ENCODE measurements around the gene RPL3.

The RPL3 gene

DNA sequence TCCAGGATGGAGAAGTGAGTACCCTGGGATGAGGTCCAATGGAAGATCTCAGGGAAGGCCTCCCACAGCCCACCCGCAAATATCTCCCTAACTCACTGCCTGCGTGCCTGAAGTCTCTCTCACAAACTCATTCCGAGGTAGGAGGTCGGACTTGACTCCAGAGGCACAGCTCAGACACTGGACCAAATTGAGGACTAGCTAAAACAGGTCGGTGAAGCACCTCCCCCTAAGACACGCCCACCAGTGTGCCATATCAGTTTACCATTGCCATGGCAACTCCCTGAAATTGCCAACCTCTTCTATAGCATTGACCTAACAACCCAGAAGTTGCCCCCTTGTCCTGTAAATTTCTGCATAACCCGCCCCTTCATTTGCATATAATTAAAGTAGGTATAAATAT is 17.5 kb downstream of the RPL3 start:
- DNase-seq (ENCODE audit: insufficient read length, low spot score) = no peak
- no peak for FAIRE-seq
- no peak for TF ChIP-seq POLR2AphosphoS5 (IDR thresholded peaks at IDR 0.05; ENCODE audit: low read depth, low read length)
- TF ChIP-seq POLR2A (IDR thresholded peaks at IDR 0.05; ENCODE audit: low read depth, low read length) = no peak
- TF ChIP-seq POU2F2 (IDR thresholded peaks at IDR 0.05; ENCODE audit: low read depth, low read length) = no peak
- TF ChIP-seq PAX5 (IDR thresholded peaks at IDR 0.05; ENCODE audit: insufficient read depth, low read length, severe bottlenecking) = no peak
- no peak for TF ChIP-seq TAF1 (IDR thresholded peaks at IDR 0.05; ENCODE audit: low read depth, low read length)
- TF ChIP-seq SPI1 (IDR thresholded peaks at IDR 0.05; ENCODE audit: low read depth, low read length) = no peak

DNA sequence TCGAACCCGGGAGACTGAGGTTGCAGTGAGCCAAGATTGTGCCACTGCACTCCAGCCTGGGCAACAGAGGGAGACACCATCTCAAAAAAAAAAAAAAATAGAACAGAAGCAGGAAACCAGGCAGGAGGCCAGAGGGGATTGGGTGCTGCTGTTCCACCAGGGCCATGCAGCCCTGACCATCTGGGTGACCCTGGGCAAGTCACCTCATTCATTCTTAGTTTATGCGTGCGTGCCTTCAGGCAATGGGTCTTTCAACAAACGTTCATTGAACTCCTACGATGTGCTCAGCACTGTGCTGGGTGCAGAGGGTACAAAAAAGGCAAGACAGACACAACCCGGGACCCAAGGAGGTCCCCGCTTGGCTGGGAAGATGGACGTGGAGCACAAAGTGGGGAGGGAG is 18.3 kb downstream of the RPL3 start:
- TF ChIP-seq PAX5 (IDR thresholded peaks at IDR 0.05; ENCODE audit: insufficient read depth, low read length, severe bottlenecking) (no peak), SPI1 (IDR thresholded peaks at IDR 0.05; ENCODE audit: low read depth, low read length) (no peak), POLR2AphosphoS5 (IDR thresholded peaks at IDR 0.05; ENCODE audit: low read depth, low read length) (no peak), POLR2A (IDR thresholded peaks at IDR 0.05; ENCODE audit: low read depth, low read length) (no peak), POU2F2 (IDR thresholded peaks at IDR 0.05; ENCODE audit: low read depth, low read length) (no peak)
- FAIRE-seq = no peak
- DNase-seq (ENCODE audit: insufficient read length, low spot score) = no peak

DNA sequence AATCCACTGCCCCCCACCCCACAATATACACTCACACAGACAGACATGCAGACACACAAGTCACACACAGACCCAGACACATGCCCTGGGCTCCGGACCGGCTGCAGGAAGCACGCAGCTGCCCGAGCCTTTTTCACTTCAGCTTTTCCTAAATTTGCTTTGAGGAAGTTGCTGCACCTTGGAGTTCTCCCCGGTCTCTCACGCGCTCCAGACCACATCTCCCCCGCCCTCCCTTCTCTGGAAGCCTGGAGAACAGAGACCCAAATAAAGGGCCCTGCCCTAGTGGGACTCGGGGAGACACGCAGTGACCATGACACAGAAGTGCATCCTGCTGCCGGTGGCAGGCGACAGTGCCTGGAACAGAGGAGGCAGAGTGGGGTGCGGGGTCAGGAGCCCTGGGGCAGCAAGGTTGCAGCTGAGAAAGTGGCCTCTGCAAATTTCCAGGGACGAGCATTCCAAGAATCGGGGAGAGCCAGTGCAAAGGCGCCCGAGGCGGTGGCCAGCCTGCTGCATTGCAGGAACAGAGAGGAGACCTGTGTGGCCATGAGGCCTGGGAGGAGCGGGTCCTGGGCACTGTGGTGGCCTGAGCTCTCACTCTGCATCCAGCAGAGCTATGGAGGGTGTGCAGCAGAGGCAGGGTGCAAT is 19.1 kb downstream of the RPL3 start:
- no peak for TF ChIP-seq POLR2A (IDR thresholded peaks at IDR 0.05; ENCODE audit: low read depth, low read length)
- 0 out of 2 replicates have a peak, but pooled peaks have one; percentile 8 for TF ChIP-seq SPI1 (IDR thresholded peaks at IDR 0.05; ENCODE audit: low read depth, low read length)
- DNase-seq (ENCODE audit: insufficient read length, low spot score) (no peak), FAIRE-seq (peak; percentile 82)

DNA sequence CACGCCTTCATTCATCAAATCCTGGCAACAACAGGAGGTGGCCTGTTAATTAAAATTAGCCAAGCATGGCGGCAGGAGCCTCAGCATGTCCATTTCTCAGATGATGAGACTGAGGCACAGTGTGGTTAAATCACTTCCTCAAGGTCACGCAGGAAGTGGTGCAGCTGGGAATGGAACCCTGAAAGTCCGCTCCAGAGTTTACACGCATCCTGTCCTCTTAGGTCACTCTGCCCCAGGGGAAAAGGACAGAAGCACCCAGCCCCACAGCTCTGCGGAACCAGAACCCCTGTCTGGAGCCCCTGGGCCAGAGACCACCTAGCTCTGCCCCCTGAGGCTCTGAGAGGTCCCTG is 19.6 kb downstream of the RPL3 start:
- no peak for TF ChIP-seq PAX5 (IDR thresholded peaks at IDR 0.05; ENCODE audit: insufficient read depth, low read length, severe bottlenecking)
- peak; percentile 64 for TF ChIP-seq SPI1 (IDR thresholded peaks at IDR 0.05; ENCODE audit: low read depth, low read length)
- TF ChIP-seq POLR2AphosphoS5 (IDR thresholded peaks at IDR 0.05; ENCODE audit: low read depth, low read length) = no peak
- FAIRE-seq = peak; percentile 91
- no peak for DNase-seq (ENCODE audit: insufficient read length, low spot score)

DNA sequence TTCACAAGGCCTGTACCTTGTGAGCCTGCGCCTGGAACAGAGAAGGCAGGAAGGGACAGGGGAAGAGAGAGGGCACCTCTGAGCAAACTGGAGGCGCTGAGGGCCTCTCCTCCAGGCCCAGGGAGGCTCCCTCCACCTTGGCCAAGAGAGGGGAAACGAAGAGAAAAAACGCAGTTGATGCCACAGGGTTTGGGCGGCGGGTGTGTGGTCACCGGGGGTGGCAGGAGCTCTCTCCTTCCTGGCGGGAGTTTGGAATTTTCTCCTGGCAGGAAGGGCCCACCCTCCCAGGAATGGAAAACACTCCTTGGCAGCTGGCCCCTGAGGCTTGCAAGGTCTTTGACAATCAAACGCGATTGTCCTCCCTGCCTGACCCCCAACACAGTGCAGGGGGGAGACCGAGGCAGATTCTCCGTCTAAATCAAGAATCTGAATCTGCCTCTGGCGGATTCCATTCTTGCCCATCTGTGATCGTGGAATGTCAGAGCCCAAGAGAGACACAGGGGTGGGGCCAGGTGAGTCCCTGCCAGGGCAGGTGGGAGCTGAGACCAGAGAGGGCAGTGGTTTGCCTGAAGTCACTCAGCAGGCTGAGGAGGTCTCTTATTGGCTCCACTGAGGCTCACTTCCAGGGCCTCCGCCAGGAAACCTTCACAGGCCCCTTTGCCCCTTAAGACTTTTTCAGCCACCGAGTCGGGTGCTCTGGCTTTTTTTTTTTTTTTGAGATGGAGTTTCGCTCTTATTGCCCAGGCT is 21.0 kb downstream of the RPL3 start:
- DNase-seq (ENCODE audit: insufficient read length, low spot score) (no peak), FAIRE-seq (no peak)
- TF ChIP-seq POU2F2 (IDR thresholded peaks at IDR 0.05; ENCODE audit: low read depth, low read length) = no peak
- TF ChIP-seq TAF1 (IDR thresholded peaks at IDR 0.05; ENCODE audit: low read depth, low read length) = no peak
- TF ChIP-seq POLR2A (IDR thresholded peaks at IDR 0.05; ENCODE audit: low read depth, low read length) = no peak
- no peak for TF ChIP-seq PAX5 (IDR thresholded peaks at IDR 0.05; ENCODE audit: insufficient read depth, low read length, severe bottlenecking)

DNA sequence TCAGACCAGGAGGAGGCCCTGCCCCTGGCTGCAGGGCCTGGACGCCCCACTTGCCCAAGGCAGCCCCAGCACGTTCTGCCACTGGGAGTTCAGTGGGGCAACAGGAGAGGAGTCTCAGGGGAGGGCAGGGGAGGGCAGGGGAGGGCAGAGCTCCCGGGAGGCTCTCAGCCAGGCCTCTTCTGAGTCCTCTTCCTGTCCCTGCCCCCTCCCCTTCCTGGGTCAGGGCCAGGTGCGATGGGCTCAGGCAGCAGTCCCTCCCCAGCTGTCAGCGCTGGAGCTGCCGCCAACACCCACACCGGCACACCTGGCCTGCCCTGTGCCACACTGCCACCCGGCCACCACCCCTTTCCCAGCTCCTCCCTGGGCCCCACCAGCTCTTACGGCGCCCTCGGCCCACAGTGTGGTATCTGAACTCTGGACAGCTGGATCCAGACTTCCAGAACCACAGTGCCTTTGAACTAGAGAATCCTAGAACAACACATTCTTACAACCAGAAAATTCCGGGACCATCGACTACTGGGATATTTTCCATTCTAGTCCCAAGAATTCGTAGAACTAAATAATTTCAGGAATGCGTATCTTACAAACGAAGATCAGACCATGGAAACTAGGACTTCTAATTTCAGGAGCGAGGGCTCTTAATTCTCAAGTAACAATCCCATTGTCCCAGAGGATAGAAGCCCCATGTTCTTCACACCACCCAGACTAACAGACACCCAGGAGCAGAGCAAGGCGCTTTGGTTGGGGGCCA is 21.8 kb downstream of the RPL3 start:
- DNase-seq (ENCODE audit: insufficient read length, low spot score) (no peak), FAIRE-seq (peak; percentile 70)
- no peak for TF ChIP-seq POLR2AphosphoS5 (IDR thresholded peaks at IDR 0.05; ENCODE audit: low read depth, low read length)
- TF ChIP-seq POLR2A (IDR thresholded peaks at IDR 0.05; ENCODE audit: low read depth, low read length) = no peak
- no peak for TF ChIP-seq SPI1 (IDR thresholded peaks at IDR 0.05; ENCODE audit: low read depth, low read length)
- TF ChIP-seq PAX5 (IDR thresholded peaks at IDR 0.05; ENCODE audit: insufficient read depth, low read length, severe bottlenecking) = no peak
- TF ChIP-seq TAF1 (IDR thresholded peaks at IDR 0.05; ENCODE audit: low read depth, low read length) = no peak
- TF ChIP-seq POU2F2 (IDR thresholded peaks at IDR 0.05; ENCODE audit: low read depth, low read length) = no peak

- TF ChIP-seq POU2F2 (IDR thresholded peaks at IDR 0.05; ENCODE audit: low read depth, low read length) = no peak
- no peak for TF ChIP-seq POLR2A (IDR thresholded peaks at IDR 0.05; ENCODE audit: low read depth, low read length)
- no peak for TF ChIP-seq SPI1 (IDR thresholded peaks at IDR 0.05; ENCODE audit: low read depth, low read length)
- FAIRE-seq = no peak
- no peak for DNase-seq (ENCODE audit: insufficient read length, low spot score)
Observed at GRCh38 chr22:39296981-39297489, 22.4 kb downstream of the RPL3 start.

DNA sequence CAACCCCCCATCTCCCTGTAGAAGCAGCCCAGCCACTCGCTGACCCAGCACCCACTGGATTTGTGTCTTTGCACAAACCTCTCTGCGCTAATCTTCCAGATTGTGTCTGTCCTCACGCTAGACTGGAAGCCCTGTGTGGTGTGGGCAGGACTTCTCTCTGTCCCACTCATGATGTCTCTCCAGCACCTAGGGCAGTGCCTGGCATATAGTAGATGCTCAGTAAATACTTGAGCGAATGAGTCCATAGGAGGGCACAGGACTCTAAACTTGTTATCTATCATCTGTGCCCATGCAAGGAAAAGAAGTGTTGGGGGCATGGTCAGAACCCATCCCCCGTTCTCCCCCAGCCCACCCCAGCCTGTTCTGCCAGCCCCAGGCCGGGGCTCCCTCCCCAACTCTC is 22.9 kb downstream of the RPL3 start:
- FAIRE-seq (no peak), DNase-seq (ENCODE audit: insufficient read length, low spot score) (no peak)
- TF ChIP-seq PAX5 (IDR thresholded peaks at IDR 0.05; ENCODE audit: insufficient read depth, low read length, severe bottlenecking) = no peak
- TF ChIP-seq POLR2A (IDR thresholded peaks at IDR 0.05; ENCODE audit: low read depth, low read length) = no peak
- TF ChIP-seq TAF1 (IDR thresholded peaks at IDR 0.05; ENCODE audit: low read depth, low read length) = no peak
- no peak for TF ChIP-seq SPI1 (IDR thresholded peaks at IDR 0.05; ENCODE audit: low read depth, low read length)
- no peak for TF ChIP-seq POU2F2 (IDR thresholded peaks at IDR 0.05; ENCODE audit: low read depth, low read length)
- no peak for TF ChIP-seq POLR2AphosphoS5 (IDR thresholded peaks at IDR 0.05; ENCODE audit: low read depth, low read length)

DNA sequence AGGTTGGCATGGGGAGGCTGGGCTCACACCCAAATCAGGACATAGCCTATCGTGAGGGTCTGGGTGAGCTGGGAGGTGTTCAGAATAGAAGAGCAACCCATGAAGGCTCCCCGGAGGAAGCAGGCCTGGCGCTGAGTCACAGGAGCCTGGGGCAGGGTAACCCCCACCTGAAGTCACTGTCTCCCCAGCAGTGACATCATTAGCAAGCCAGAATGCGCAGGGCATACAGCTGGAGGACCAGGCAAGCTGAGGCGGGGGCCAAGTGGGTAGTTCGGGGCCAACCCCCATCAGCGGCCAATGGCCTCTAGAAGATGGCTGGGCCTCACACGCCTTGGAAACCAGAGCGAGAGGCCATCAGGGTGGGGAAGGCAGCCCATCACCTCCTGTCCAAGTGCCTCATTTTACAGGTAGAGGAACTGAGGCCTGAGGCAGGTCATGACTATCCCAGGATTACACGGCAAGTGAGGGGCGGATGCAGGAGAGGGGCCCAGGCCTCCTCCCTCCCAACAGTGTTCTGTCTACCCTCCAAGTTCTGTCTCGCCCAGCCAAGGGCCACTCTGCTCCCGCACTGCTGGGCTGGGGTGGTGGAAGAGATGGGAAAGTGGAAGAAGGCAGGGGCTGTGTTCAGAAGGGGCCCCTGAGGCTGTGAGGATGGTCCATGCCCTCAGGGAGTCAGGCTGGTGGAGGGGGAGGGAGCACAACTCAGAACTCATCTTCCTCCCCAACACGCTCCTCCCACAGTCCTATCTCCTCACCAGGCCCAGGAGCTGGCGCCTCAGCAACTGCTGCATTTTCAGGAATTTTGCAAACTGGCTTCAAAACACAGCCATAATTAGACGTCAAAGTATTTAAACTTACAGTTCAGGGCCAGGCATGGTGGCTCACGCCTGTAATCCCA is 24.6 kb downstream of the RPL3 start:
- DNase-seq (ENCODE audit: insufficient read length, low spot score) (no peak), FAIRE-seq (no peak)
- TF ChIP-seq POLR2A (IDR thresholded peaks at IDR 0.05; ENCODE audit: low read depth, low read length) (no peak), TAF1 (IDR thresholded peaks at IDR 0.05; ENCODE audit: low read depth, low read length) (no peak), POU2F2 (IDR thresholded peaks at IDR 0.05; ENCODE audit: low read depth, low read length) (no peak), SPI1 (IDR thresholded peaks at IDR 0.05; ENCODE audit: low read depth, low read length) (no peak), POLR2AphosphoS5 (IDR thresholded peaks at IDR 0.05; ENCODE audit: low read depth, low read length) (no peak), PAX5 (IDR thresholded peaks at IDR 0.05; ENCODE audit: insufficient read depth, low read length, severe bottlenecking) (no peak)

All from GM12891 (cell line).